HEK293T (cell line): ENCODE measurements around the gene IFIT1B.

Experiments
- ARNT ChIP-seq: fragments of 450-650 bp; IDR thresholded peaks from 2 replicates; pipeline ENCODE4 v1.6.1; 2017; ENCODE audit warnings: mild to moderate bottlenecking
- ELF4 ChIP-seq: fragments of 450-650 bp; IDR thresholded peaks from 2 replicates; pipeline ENCODE4 v1.6.1; 2017; ENCODE audit warnings: antibody characterized with exemption
- FOXA1 ChIP-seq: fragments of 450-650 bp; IDR thresholded peaks from 2 replicates; pipeline ENCODE4 v1.6.1; 2016; ENCODE audit warnings: mild to moderate bottlenecking
- FOXK2 ChIP-seq: fragments of 450-650 bp; IDR thresholded peaks from 2 replicates; pipeline ENCODE4 v1.6.1; 2016; ENCODE audit warnings: mild to moderate bottlenecking
- FOXM1 ChIP-seq: fragments of 450-650 bp; IDR thresholded peaks from 2 replicates; pipeline ENCODE4 v1.6.1; 2017; ENCODE audit warnings: mild to moderate bottlenecking, borderline replicate concordance
- HDGF ChIP-seq: fragments of 450-650 bp; IDR thresholded peaks from 2 replicates; pipeline ENCODE4 v1.6.1; 2017; ENCODE audit warnings: antibody characterized with exemption, borderline replicate concordance
- L3MBTL2 ChIP-seq: fragments of 450-650 bp; conservative IDR thresholded peaks from 2 replicates; pipeline ENCODE4 v1.6.1; 2016; ENCODE audit warnings: mild to moderate bottlenecking
- PKNOX1 ChIP-seq: fragments of 450-650 bp; IDR thresholded peaks from 2 replicates; pipeline ENCODE4 v1.6.1; 2016
- SP1 ChIP-seq: fragments of 450-650 bp; IDR thresholded peaks from 2 replicates; pipeline ENCODE4 v1.6.1; 2017
- TARDBP ChIP-seq: fragments of 450-650 bp; IDR thresholded peaks from 2 replicates; pipeline ENCODE4 v1.6.1; 2016

GRCh38 chr10:89371987-89372386, 5.9 kb upstream of the IFIT1B start:
- TF ChIP-seq FOXK2 (no peak), FOXA1 (no peak), ARNT (no peak), TARDBP (no peak), HDGF (no peak), FOXM1 (no peak), L3MBTL2 (no peak), SP1 (no peak), PKNOX1 (no peak), ELF4 (no peak)
